Ectodermal cell (in vitro differentiated cells): ENCODE data around the gene BASP1.

ENCODE experiments used
- H3K27ac ChIP-seq: 2 replicates; pipeline ENCODE4 v1.7.0; 2013; ENCODE audit warnings: mild to moderate bottlenecking, low read depth, low read length; ENCODE audit not compliant: insufficient read depth, poor library complexity, severe bottlenecking
- H3K27me3 ChIP-seq: 2 replicates; pipeline ENCODE4 v1.7.0; 2013; ENCODE audit warnings: mild to moderate bottlenecking, low read length; ENCODE audit not compliant: insufficient read depth, control insufficient read depth, poor library complexity, severe bottlenecking
- H3K36me3 ChIP-seq: one replicate; pipeline ENCODE4 v1.7.0; 2013; ENCODE audit warnings: low read length; ENCODE audit not compliant: control insufficient read depth, insufficient read depth
- H3K4me1 ChIP-seq: one replicate; pipeline ENCODE4 v1.7.0; 2013; ENCODE audit warnings: low read length; ENCODE audit not compliant: control insufficient read depth, insufficient read depth
- H3K4me3 ChIP-seq: 2 replicates; pipeline ENCODE4 v1.7.0; 2013; ENCODE audit warnings: low read depth, low read length, control low read depth; ENCODE audit not compliant: insufficient read depth
- H3K9me3 ChIP-seq: 2 replicates; pipeline ENCODE4 v1.7.0; 2013; ENCODE audit warnings: mild to moderate bottlenecking, low read length, moderate library complexity; ENCODE audit not compliant: control insufficient read depth
- WGBS, 2 experiments: methylation state at CpG; one replicate each; pipeline ENCODE4 v1.1.7; 2013; ENCODE audit warnings: missing lambda C conversion rate in 2 of 2; 5-methylcytosine and 5-hydroxymethylcytosine counted together

Gene BASP1

DNA sequence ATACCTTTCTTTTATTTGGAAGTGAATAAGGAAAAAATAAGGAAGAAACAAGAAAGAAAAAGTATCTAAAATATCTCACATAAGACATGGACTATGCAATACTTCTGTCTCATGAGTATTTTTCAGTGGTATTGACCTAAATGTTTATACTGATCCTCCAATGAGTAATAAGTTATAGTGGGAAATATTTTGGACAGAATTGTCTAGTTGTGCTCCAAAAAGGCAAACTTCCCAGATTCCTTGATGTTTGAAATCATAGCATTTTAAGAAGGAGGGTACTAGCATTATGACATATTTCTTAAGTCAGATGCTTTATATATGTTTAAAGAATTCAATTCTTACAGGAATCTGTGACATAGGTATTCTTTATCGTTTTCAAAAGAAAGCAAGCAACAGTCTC is 34.5 kb upstream of the BASP1 start:
- H3K27me3 ChIP-seq = no peaks in the 10 kb centered on the region
- no peaks in the 10 kb centered on the region for H3K9me3 ChIP-seq
- WGBS, 2 experiments = 93 to 100% methylated on average over 1 of the region's 1 CpG
- H3K4me3 ChIP-seq = no peak overlapping the region
- H3K4me1 ChIP-seq = no peaks in the 10 kb centered on the region
- no peaks in the 10 kb centered on the region for H3K36me3 ChIP-seq
- no peak overlapping the region for H3K27ac ChIP-seq

DNA sequence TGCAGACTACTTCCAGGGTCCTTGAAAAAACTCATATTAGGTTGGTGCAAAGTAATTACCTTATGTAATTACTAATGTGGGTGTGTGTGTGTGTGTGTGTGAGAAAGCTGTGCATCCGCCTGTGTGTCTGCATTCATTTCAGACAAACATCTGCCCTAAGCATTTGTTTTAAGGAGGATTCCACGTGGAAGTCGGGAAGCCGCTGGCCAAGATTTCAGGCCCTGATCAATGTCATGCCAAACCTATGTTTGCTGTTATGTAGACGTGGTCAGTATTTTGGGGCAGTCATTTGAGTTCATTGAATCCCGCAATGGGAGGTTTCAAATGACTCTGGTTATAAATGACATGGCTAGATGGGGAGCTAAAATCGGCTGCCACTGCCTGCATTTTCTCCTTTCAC is 33.6 kb upstream of the BASP1 start:
- Histone ChIP-seq H3K4me1 (no peaks in the 10 kb centered on the region), H3K27me3 (no peaks in the 10 kb centered on the region), H3K9me3 (no peaks in the 10 kb centered on the region), H3K27ac (no peak overlapping the region), H3K36me3 (no peaks in the 10 kb centered on the region), H3K4me3 (no peak overlapping the region)
- WGBS, 2 experiments = 95% methylated on average over 6 to 7 of the region's 7 CpGs

DNA sequence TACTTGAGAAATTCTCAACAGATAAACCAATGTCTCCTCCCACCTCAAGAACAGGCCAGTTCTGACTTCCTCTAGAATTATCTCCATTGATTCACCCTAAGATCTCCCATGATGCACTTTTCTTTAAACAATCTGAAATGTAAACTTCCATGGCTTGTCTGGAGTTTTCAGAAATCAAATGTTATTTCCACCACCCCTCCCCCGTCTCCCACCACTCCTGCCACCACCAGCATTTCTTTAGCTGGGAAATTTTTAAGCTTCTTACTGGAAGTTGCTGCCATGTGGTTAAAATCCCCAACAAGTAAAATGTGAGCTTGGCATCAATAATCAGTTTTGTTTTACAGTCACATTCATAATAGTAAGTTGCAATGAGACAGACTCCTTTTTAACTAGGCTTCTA is 32.8 kb upstream of the BASP1 start:
- H3K36me3 ChIP-seq = no peaks in the 10 kb centered on the region
- WGBS, 2 experiments = 94 to 100% methylated on average over 1 of the region's 1 CpG
- no peaks in the 10 kb centered on the region for H3K4me1 ChIP-seq
- no peak overlapping the region for H3K27ac ChIP-seq
- H3K4me3 ChIP-seq = no peak overlapping the region
- H3K27me3 ChIP-seq = no peaks in the 10 kb centered on the region
- no peaks in the 10 kb centered on the region for H3K9me3 ChIP-seq

DNA sequence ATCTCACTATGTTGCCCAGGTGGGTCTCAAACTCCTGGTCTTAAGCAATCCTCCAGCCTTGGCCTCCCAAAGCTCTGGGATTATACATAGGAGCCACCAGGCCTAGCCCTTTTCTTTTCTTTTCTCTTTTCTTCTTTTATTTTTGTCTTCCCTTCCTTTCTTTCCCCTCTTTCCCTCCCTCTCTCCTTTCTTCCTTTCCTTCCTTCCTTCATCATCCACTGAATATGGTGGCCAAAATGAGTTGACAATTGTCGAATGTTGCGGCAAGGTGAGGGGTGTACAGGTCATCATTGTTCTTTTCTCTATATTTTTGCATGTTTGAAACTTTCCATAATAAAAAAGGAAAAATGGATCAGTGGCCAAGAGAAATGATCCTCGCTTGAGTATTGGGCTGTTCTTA is 32.1 kb upstream of the BASP1 start:
- H3K4me1 ChIP-seq = no peaks in the 10 kb centered on the region
- no peaks in the 10 kb centered on the region for H3K9me3 ChIP-seq
- no peak overlapping the region for H3K4me3 ChIP-seq
- 86 to 100% methylated on average over 1 to 3 of the region's 3 CpGs for WGBS, 2 experiments
- no peaks in the 10 kb centered on the region for H3K36me3 ChIP-seq
- H3K27ac ChIP-seq = no peak overlapping the region
- no peaks in the 10 kb centered on the region for H3K27me3 ChIP-seq

DNA sequence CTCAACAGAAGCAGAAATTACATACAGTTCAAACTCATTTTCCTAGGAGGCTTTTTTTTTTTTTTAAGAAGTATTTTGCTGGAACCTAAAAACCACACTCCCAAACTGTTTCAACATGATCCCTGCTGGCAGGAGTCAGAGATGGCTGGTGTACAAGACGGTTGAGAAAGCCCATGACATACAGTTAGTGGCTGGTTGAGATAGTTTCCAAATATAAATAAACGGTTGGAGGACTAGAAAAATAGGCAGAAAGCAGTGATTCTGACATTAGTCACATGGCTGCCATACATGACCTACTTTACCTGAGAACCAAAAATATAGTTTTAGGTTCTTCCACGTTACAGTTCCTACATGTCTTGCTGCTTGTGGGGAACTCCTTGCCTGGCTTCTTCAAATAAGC is 31.7 kb upstream of the BASP1 start:
- Histone ChIP-seq H3K36me3 (no peaks in the 10 kb centered on the region), H3K9me3 (no peaks in the 10 kb centered on the region), H3K4me1 (no peaks in the 10 kb centered on the region), H3K4me3 (no peak overlapping the region), H3K27ac (no peak overlapping the region), H3K27me3 (no peaks in the 10 kb centered on the region)
- WGBS, 2 experiments = 91 to 94% methylated on average over 3 of the region's 3 CpGs

DNA sequence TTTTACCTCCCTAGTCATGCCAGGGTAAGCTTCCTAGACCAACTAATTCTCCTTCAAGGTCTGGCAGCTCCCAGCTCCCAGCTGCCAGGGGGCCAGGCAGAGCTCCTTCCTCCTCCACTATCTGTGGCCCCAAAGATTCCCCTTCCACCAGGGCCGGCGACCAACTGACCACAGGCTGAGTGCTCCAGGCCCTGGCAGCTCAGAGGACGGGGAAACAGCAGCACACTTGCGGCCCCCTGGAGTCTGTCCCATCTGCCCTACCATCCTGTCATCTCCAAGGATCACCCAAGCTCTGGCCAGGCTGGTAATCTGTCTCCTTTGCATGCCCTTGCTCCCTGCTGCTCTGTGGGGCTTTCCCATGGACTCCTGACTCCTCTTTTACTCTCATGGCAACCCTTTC is 31.2 kb upstream of the BASP1 start:
- 90 to 91% methylated on average over 4 of the region's 4 CpGs for WGBS, 2 experiments
- Histone ChIP-seq H3K36me3 (no peaks in the 10 kb centered on the region), H3K27ac (no peak overlapping the region), H3K4me3 (no peak overlapping the region), H3K27me3 (no peaks in the 10 kb centered on the region), H3K4me1 (no peaks in the 10 kb centered on the region), H3K9me3 (no peaks in the 10 kb centered on the region)

DNA sequence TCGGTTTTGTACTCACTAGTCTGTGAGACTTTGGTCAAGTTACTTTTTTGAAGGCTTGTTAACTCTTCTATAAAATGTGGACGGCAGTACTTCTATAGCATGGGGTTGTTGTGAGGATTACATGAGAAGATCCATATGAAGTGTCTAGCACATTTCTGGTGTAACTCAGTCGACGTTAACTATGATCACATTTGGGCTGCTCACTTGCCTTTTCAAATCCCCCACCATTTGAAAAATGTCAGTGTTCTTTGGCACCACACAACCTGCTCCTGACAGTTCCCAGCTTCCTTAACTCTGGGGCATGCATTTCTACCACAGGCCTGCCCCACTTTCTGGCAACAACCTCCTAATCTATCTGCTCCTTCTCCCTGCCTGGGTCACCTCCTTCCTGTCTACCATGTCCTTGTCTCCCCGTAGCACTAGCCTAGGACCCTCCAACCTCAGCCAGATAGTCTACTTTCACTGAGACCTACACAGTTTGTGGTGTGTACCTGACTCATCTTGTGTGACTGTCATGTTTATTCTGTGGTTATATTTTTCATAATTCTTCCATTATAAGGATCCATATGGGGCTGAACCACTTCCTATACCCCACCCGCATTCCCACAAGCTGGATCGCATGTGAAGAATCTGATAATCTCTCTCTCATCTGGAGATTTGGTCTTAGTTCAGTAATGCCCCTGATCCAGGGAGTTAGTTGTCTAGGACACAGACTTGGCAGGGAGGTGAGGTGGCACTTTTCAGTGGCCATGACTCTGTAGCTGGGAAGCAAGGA is 30.2 kb upstream of the BASP1 start:
- Histone ChIP-seq H3K27me3 (no peaks in the 10 kb centered on the region), H3K27ac (no peak overlapping the region), H3K4me3 (no peak overlapping the region), H3K36me3 (no peaks in the 10 kb centered on the region), H3K4me1 (no peaks in the 10 kb centered on the region), H3K9me3 (no peaks in the 10 kb centered on the region)
- 94% methylated on average over 7 of the region's 7 CpGs for WGBS, 2 experiments

DNA sequence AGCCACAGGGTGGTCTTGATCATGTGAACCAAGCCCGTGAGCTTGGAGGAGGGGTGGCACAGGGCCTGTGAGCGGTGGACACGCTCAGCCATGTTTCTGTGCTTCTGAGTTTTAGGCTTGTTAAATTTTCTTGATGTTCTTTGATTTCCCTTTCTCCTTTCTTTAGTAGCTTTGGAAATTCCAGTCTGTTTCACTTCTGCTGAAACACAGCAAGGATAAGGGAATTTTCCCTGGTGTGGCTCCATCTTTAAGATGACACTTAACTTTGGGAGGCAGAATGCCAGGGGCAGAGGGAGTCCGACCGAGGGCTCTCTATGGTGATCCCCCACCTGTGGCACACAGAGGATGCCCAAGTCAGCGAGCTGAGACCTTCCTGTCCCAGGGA is 29.7 kb upstream of the BASP1 start:
- no peak overlapping the region for H3K4me3 ChIP-seq
- H3K9me3 ChIP-seq = no peaks in the 10 kb centered on the region
- no peaks in the 10 kb centered on the region for H3K4me1 ChIP-seq
- no peaks in the 10 kb centered on the region for H3K27me3 ChIP-seq
- WGBS, 2 experiments = 93 to 94% methylated on average over 6 of the region's 6 CpGs
- no peak overlapping the region for H3K27ac ChIP-seq
- H3K36me3 ChIP-seq = no peaks in the 10 kb centered on the region

DNA sequence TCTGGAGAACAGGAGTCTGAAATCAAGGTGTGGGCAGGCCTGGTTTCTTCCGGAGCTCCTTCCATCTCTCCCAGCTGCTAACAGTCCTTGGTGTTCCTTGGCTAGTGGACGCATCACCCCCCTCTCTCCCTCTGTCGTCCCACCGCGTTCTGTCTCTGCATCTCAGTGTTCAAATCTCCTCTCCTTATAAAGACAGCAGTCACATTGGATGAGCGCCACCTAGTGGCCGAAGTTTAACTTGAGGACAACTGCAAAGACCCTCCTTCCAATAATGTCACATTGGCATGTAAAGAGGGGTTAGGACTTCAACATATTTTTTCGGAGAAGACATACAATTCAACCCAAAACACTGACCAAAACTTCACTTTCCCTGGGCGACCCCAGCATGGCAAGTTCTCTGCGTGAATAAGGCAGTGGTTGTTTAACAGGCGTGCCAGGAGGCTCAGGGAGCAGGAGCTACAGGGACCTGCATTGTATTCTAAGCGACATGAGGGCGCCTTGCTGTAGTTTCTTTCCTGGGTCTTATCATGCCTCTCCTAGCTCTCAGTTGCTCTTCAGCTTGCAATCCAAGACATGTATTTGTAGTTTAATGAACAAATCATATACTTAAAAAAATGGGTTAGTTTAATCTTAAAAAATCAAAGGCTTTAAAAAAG is 27.9 kb upstream of the BASP1 start:
- Histone ChIP-seq H3K4me1 (no peaks in the 10 kb centered on the region), H3K27me3 (no peaks in the 10 kb centered on the region), H3K9me3 (no peaks in the 10 kb centered on the region), H3K4me3 (no peak overlapping the region), H3K27ac (no peak overlapping the region), H3K36me3 (no peaks in the 10 kb centered on the region)
- 37% methylated on average over 13 of the region's 13 CpGs for WGBS, 2 experiments

DNA sequence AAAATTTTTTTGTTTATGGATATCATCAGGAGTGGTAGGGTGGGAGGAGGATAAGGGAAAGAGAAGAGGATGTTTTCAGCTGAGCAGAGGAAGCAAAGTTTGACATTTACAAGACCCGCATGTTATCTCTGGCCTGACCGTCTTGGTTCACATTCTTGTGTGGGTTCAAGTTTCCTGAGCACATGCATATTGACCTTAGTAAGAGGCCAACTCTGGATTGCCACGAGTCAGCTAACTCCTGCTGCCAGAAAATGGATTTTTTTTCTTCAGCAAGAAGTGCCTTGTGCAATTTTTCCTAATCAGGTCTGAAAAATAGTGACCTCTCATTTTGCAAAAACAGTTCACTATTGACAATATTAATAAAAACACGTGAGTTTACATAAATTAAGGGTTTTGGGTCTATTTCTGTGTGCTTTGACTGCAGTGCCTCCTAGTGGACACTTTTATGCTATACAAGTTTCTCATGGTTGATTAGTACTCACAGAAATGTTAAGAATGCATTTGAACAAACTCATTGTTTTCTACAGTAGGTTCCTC is 27.1 kb upstream of the BASP1 start:
- Histone ChIP-seq H3K27ac (no peak overlapping the region), H3K36me3 (no peaks in the 10 kb centered on the region), H3K27me3 (no peaks in the 10 kb centered on the region), H3K9me3 (no peaks in the 10 kb centered on the region), H3K4me3 (no peak overlapping the region), H3K4me1 (no peaks in the 10 kb centered on the region)
- WGBS, 2 experiments = 44 to 48% methylated on average over 3 of the region's 4 CpGs
